A549 (cell line): Measurements from ENCODE around the gene HUNK.

Source experiments
- CTCF ChIP-seq: fragments of >200 bp; sonication (Bioruptor Twin); formaldehyde crosslinking; IDR thresholded peaks from 3 replicates; pipeline ENCODE4 v1.5.1; 2016
- EP300 ChIP-seq, 2 experiments: fragments of >200 bp; sonication (Bioruptor Twin); formaldehyde crosslinking; IDR thresholded peaks; 2 replicates in 1 of 2; 3 replicates in 1 of 2; pipeline ENCODE4 v1.6.1; 2016 to 2017
- HOXA7 ChIP-seq: fragments of 250-450 bp; sonication (Bioruptor Pico); IDR thresholded peaks from 2 replicates; pipeline ENCODE4 v1.5.0; 2020; ENCODE audit warnings: mild to moderate bottlenecking, moderate library complexity
- MAX ChIP-seq: IDR thresholded peaks from 2 replicates; pipeline ENCODE4 v1.6.1; 2012
- RNF2 ChIP-seq: fragments of 200-600 bp; sonication (generic); IDR thresholded peaks from 2 replicates; pipeline ENCODE4 v1.6.1; 2016; ENCODE audit warnings: low read depth, mild to moderate bottlenecking, antibody characterized with exemption, moderate library complexity, borderline replicate concordance

GRCh38 chr21:31915566-31915965 is 42.7 kb downstream of the HUNK start:
- TF ChIP-seq CTCF (no peak), EP300 (IDR thresholded peaks at IDR 0.05) (no peak), RNF2 (no peak), MAX (no peak), HOXA7 (CRISPR knock-in tag) (no peak)
